AG10803 (cell line): ENCODE results near the gene IFNLR1.
A peak's percentile ranks its signal among the peaks of the same experiment; 100 is the strongest.

Source experiments
- DNase-seq: peaks from one replicate; pipeline ENCODE4 v3.0.0; 2010; ENCODE audit warnings: low read depth
- H3K4me3 ChIP-seq: 2 replicates; pipeline ENCODE4 v1.5.1; 2011; ENCODE audit warnings: mild to moderate bottlenecking, low read length, control low read depth
- TF ChIP-seq, protein P1 (sequence below): conservative IDR thresholded peaks from 2 replicates; pipeline ENCODE4 v1.5.1; 2011; ENCODE audit warnings: mild to moderate bottlenecking, low read length, control low read depth, inconsistent platforms

IFNLR1 gene

DNA sequence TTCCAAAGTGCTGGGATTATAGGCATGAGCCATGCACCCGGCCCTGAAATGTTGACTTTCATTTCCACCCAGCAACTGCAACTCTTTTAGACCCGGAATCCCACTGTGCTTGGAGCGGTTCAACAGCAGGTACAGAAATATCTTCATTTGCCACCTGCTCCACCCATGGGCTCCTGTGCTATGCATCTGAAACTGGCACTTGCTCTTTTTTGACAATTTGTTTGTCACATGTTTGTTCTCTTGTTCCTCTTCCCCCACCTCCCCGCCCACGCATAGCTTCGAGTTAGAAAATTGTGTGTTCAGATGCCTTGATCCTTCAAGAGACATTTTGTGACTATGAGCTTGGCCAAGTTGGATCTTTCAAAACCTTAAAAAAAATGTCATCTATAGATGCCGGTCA, 2.4 kb upstream of the IFNLR1 start:
- no peak for DNase-seq
- no peak overlapping the region for H3K4me3 ChIP-seq
- TF ChIP-seq, protein P1, sequence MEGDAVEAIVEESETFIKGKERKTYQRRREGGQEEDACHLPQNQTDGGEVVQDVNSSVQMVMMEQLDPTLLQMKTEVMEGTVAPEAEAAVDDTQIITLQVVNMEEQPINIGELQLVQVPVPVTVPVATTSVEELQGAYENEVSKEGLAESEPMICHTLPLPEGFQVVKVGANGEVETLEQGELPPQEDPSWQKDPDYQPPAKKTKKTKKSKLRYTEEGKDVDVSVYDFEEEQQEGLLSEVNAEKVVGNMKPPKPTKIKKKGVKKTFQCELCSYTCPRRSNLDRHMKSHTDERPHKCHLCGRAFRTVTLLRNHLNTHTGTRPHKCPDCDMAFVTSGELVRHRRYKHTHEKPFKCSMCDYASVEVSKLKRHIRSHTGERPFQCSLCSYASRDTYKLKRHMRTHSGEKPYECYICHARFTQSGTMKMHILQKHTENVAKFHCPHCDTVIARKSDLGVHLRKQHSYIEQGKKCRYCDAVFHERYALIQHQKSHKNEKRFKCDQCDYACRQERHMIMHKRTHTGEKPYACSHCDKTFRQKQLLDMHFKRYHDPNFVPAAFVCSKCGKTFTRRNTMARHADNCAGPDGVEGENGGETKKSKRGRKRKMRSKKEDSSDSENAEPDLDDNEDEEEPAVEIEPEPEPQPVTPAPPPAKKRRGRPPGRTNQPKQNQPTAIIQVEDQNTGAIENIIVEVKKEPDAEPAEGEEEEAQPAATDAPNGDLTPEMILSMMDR = no peak

DNA sequence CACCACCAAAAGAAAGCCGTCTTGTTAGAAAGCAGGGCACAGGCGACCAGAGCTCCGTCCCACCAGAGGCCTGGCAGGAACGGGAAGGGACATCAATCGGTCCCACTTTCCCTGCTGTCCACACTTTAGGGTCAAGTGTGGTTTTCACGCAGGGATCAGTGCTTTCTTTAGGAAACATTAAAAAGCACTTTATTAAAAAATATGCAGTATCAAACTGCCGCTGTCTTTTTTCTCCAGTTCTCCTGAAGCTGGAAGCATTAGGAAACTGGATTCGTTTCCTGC, 437 bp downstream of the IFNLR1 start:
- no peak for DNase-seq
- TF ChIP-seq, protein P1 = no peak
- peak overlapping the region; percentile 57 for H3K4me3 ChIP-seq

DNA sequence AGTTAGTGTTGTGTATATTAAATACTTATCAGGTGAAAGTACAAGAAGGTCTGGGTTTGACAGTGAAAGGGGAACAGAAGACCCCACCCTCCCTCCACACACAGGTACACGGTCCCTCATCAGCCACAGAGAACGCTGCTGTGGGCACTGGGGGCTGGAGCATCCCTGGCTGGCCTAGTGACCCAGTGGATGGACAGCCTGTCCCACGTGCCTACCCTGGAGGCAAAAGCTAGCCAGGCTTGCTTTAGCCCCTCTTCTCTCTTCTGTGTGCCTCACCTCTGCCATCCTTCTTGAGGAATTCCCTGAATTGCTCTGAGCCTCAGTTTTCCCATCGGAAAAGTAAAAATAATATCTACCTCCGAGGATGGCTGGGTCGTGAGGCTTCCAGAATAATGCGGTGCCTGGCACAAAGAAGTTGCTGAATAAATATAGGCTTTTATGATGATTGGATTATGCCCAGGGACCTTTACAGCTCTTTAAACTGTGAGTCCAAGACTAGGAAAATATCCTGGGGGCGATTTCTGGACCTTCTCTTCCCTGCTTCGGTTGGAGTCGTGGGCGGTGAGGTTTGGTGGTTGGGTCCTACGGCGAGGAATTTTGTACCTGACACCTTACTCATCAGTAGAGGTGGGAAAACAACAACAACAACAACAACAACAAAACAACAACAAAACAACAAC, 918 bp downstream of the IFNLR1 start:
- no peak for DNase-seq
- TF ChIP-seq, protein P1 = no peak
- no peak overlapping the region for H3K4me3 ChIP-seq

DNA sequence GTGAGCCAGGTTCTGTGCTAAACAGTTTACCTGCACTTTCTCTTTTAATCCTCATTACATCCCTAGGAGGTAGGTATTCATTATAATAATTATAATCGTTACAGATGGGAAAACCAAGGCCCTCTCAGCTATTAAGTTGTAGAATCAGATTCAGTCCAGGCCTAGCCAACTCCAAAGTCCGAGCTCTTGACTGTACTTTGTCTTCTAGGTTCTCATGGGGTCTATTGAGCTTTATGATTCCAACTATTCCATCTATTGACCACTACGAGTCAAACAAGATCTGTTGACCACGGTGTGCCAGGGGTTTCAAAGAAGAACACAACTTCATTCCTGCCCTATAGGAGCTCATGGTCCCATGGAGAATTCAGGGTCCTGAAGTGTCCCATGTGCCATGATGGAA, 2.0 kb downstream of the IFNLR1 start:
- TF ChIP-seq, protein P1 = no peak
- DNase-seq = no peak
- no peak overlapping the region for H3K4me3 ChIP-seq

DNA sequence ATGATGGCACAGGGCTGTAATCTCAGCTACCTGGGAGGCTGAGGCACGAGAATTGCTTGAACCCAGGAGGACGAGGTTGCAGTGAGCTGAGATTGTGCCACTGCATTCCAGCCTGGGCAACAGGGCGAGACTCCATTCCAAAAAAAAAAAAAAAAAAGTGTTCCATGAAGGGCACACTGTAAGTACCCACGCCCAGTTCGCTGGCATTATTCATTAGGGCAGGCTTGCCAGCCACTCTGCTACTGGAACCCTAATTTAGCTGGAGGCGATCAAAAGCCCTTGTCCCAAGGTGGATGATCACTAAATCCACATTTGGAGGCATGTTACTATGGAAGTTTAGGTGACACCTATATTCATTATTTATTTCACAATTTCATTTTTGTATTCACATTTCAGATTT, 5.0 kb downstream of the IFNLR1 start:
- no peak overlapping the region for H3K4me3 ChIP-seq
- TF ChIP-seq, protein P1 = no peak
- no peak for DNase-seq

DNA sequence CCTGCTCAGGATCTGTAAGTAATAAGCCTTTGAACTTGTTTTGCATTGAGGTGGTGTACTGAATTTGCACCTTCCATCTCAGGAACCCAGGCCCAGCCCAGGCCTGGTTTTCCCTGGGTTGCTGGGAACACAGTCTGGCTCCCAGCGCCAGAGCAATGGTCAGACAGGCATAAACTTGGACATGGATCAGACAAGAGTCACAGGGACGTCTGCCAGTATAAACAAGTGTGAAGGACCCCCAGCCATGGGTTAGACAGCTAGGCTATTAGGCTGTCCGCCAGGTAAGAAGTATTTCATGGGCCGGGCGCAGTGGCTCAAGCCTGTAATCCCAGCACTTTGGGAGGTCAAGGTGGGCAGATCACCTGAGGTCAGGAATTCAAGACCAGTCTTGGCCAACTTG, 5.5 kb downstream of the IFNLR1 start:
- TF ChIP-seq, protein P1 = no peak
- H3K4me3 ChIP-seq = no peak overlapping the region
- DNase-seq = no peak

DNA sequence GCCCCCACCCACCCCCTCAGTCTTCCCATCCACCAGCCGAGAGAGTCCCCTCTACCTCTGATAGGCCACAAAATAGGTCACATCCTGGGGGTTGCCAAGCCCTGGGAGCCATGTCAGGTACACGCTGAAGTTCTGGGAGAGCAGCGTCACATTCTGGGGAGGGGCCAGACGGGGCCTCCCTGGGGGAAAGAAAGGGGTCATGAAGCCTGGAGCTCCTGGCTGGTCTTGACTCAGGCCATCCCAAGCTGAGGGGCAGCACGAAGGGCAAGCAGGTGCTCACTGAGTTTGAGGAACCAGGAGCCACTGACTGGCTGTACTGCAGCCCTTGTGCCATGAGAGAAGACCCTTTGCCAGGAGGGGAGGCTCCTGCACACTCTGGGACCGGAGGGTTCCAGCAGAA, 6.4 kb downstream of the IFNLR1 start:
- DNase-seq = no peak
- TF ChIP-seq, protein P1 = no peak
- no peak overlapping the region for H3K4me3 ChIP-seq
